ENCODE results near the gene MID1IP1.

Gene MID1IP1

GRCh38 chrX:38816155-38816554 lies 14.9 kb downstream of the MID1IP1 start:
- DNase-seq (ENCODE audit: low read depth in 2 of 2): no peak

- DNase-seq (ENCODE audit: low read depth in 2 of 2): no peak
Measured at GRCh38 chrX:38817004-38817703, 15.9 kb downstream of the MID1IP1 start.

- no peak for DNase-seq (ENCODE audit: low read depth in 2 of 2)
Measured at GRCh38 chrX:38819163-38819562, 17.9 kb downstream of the MID1IP1 start.

GRCh38 chrX:38819709-38820108 lies 18.4 kb downstream of the MID1IP1 start:
- DNase-seq (ENCODE audit: low read depth in 2 of 2): no peak

- no peak for DNase-seq (ENCODE audit: low read depth in 2 of 2)
Measured at GRCh38 chrX:38820751-38821150, 19.5 kb downstream of the MID1IP1 start.

- no peak for DNase-seq (ENCODE audit: low read depth in 2 of 2)
Measured at GRCh38 chrX:38824176-38824575, 22.9 kb downstream of the MID1IP1 start.

GRCh38 chrX:38831949-38832348 lies 30.7 kb downstream of the MID1IP1 start:
- no peak for DNase-seq (ENCODE audit: low read depth in 2 of 2)

GRCh38 chrX:38837389-38837788 lies 36.1 kb downstream of the MID1IP1 start:
- DNase-seq (ENCODE audit: low read depth in 2 of 2): no peak

- no peak for DNase-seq (ENCODE audit: low read depth in 2 of 2)
Measured at GRCh38 chrX:38839277-38839676, 38.0 kb downstream of the MID1IP1 start.

- no peak for DNase-seq (ENCODE audit: low read depth in 2 of 2)
Measured at GRCh38 chrX:38839944-38840343, 38.7 kb downstream of the MID1IP1 start.

GRCh38 chrX:38841750-38842149 lies 40.5 kb downstream of the MID1IP1 start:
- no peak for DNase-seq (ENCODE audit: low read depth in 2 of 2)

GRCh38 chrX:38845426-38845825 lies 44.2 kb downstream of the MID1IP1 start:
- DNase-seq (ENCODE audit: low read depth in 2 of 2): no peak

- DNase-seq (ENCODE audit: low read depth in 2 of 2): no peak
Measured at GRCh38 chrX:38847206-38847902, 46.1 kb downstream of the MID1IP1 start.

- no peak for DNase-seq (ENCODE audit: low read depth in 2 of 2)
Measured at GRCh38 chrX:38847903-38848230, 46.6 kb downstream of the MID1IP1 start.

GRCh38 chrX:38848671-38849455 lies 47.6 kb downstream of the MID1IP1 start:
- no peak for DNase-seq (ENCODE audit: low read depth in 2 of 2)

- DNase-seq (ENCODE audit: low read depth in 2 of 2): no peak
Measured at GRCh38 chrX:38850807-38851544, 49.7 kb downstream of the MID1IP1 start.

GRCh38 chrX:38854305-38854704 lies 53.0 kb downstream of the MID1IP1 start:
- DNase-seq (ENCODE audit: low read depth in 2 of 2): no peak
